Stimulated activated CD8-positive, alpha-beta memory T cell treated with anti-CD3 and anti-CD28 coated beads, Interleukin-15, amount 100 ng/mL, for 1 hour (primary cell): ENCODE data around the gene MUC12.
"Not testable (repeated sequence)": the region's sequence is repeated elsewhere in the genome, so short reads cannot be mapped to it uniquely, and the experiment has no call there.

ENCODE experiments used
- DNase-seq: peaks from one replicate; pipeline ENCODE4 v3.0.0-alpha.2; 2020; ENCODE audit warnings: low read depth

The MUC12 gene

DNA sequence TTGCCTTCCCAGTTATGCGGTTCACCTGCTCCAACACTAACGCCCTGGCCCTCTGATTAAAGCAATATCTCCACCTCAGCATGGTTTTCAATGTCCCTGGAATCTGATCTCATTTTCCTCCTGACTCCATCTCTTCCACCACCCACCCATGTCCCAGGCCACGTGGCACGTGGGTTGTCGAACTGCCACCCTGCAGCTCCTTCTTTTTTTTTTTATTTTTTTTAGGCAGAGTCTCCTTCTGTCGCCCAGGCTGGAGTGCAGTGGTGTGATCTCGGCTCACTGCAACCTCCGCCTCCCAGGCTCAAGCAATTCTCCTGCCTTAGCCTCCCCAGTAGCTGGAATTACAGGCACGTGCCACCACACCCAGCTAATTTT is 94.8 kb downstream of the MUC12 start:
- DNase-seq: not testable (repeated sequence)

DNA sequence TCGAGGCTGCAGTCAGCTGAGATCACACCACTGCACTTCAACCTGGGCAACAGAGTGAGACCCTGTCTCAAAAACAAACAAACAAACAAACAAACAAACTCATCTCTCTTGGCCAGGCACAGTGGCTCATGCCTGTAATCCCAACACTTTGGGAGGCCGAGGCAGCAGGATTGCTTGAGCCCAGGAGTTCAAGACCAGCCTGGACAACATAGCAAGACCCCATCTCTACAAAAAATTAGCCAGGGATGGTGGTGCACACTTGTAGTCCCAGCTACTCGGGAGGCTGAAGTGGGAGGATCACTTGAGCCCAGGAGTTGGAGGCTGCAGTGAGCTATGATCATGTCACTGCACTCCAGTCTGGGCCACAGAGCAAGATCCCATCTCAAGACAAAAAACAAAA is 95.8 kb downstream of the MUC12 start:
- DNase-seq: not testable (repeated sequence)

DNA sequence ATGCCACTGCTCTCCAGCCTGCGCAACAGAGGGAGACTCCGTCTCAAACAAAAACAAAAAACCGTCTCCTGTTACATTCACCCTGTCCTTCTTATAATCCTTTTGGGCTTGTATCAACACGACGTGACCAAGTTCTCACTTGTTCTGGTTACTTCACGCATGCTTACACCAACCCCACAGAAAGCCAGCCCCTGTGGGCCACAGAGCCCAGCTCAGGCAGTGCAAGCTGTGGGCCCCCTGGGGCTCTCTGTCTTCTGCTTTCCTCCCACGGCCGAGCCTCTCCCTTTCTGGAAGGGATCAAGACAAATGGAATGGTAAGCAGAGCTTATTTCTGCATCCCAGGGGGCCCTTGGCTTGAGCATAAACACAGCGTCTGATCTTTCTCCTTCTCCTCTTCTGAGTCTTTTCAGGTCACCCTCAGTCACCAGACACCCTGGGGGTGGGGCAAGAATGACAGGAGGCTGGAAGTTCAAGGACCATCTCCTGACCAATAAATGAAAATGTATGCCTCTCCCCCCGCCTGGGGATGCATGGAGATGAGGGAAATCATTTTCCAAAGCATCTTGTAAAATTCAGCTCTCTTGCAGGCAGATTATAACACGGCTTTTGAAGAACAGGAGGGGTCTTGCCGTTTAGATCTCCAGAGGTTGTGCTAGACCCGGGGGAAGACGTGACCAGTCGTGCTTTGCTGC is 96.9 kb downstream of the MUC12 start:
- DNase-seq: no peak

DNA sequence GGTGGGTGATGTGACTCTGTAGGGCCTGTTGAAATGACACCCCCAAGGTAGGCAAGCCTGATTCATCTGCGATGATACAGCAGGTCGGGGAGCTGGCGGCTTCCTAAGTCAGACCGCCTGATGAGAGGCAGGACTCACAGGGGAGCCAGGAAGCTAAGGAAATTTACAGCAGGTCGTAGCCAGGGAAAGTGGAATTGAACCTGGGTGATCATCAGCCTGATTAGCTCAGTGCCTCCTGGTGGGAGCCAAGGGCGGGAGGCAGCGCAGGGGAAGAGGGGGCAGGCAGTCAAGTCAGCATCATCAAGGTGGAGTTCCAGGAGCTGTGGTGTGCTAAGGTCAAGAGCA is 97.4 kb downstream of the MUC12 start:
- no peak for DNase-seq

DNA sequence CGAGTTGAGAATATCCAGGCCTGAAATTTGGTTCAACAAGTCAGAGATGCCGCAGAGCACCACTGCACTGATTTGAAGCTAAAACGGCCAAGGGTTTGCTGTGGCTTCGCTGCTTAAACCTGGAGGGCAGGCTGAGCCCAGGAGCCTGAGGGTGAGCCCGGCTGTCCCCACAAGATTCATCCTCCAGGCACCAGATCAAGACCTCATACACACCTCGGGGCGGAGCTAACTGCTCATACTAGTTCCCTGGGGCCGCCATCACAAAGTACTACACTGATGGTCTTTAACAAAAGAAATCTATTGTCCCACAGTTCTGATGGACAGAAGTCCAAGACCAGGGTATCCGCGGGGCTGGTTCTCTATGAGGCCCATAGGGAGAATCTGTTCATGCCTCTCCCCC is 99.0 kb downstream of the MUC12 start:
- DNase-seq: no peak
